ENCODE measurements around the gene CEP95.

DNA sequence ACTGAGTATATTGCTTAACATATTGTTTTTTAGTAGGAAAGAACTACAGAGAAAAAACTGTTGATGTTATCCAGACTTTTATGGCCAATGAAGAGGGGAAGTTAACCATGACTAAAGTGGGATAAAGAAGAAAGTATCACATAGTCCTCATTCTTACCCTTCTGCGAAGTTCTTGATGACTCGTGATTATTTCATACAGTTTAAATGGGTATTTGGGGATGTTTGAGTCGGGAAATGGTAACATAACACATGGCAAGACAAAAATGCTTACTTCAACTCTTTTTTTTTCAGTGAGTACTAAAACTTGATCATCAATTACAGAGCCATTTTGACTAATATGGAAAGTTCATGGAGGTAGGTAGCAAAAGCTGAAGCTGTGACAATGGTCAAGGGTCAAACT lies 14.8 kb upstream of the CEP95 start:
- no peak for TF ChIP-seq GATA2 (IDR thresholded peaks at IDR 0.05; ENCODE audit: low read depth, low read length)
- no peak for TF ChIP-seq GATA3 (IDR thresholded peaks at IDR 0.05; ENCODE audit: low read depth, low read length)
